ENCODE data around the gene DIS3L2. TPM values are rescaled to one million over a fixed set of nuclear protein-coding genes. Genes with fewer than 3 reads are reported as not detected.

DIS3L2 gene
- total and polyA plus RNA-seq, 2 experiments from 2014 or later = 35.5 to 50.1 TPM

DNA sequence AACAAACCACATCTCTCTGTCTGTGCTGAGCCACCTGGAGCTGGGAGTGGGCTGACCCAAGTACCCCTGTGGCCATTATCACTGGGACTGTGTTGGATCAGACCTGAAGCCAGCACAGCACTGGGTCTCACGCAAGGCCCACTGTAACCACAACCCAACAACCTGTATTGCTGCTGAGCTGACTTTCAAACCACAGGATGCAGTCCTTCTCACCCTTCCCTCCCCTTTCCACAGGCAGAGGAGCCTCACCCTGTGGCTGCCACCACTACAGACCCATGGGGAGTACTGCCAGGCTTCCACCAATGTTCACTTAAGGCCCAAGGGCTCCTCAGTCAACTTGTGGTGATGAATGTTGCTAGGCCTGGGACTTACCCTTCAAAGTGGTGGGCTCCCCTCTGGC, 135.7 kb downstream of the DIS3L2 start:
- Histone ChIP-seq H3K27me3 (no peaks in the 10 kb centered on the region), H3K9me3 (ENCODE audit: low read depth) (no peaks in the 10 kb centered on the region)
- no peak for DNase-seq (ENCODE audit: low read depth in 1 of 2, low spot score in 1 of 2)

DNA sequence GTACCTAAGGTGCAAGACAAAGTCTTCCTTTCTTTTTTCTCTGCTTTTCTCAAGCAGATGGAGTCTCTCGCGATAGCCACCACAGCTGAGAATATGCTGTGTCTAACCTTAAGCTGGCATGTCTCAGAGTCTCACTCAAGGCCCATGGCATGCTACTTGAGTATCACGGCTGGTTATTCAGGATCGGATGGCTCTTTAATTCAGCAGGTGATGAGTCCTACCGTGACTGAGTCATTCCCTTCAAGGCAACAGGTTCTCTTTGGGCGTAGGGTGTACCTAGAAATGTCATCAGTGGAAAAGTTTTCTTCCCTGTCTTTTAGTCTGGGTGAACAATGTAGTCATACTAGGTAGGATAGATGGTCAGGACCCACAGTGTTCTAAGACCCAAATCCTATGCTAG, 136.2 kb downstream of the DIS3L2 start:
- Histone ChIP-seq H3K27me3 (no peaks in the 10 kb centered on the region), H3K36me3 (no peaks in the 10 kb centered on the region), H3K9me3 (ENCODE audit: low read depth) (no peaks in the 10 kb centered on the region), H3K27ac (no peak overlapping the region), H3K4me1 (ENCODE audit: low read depth) (no peaks in the 10 kb centered on the region), H3K4me3 (no peak overlapping the region)
- DNase-seq (ENCODE audit: low read depth in 1 of 2, low spot score in 1 of 2) = no peak
- TF ChIP-seq, protein P1, sequence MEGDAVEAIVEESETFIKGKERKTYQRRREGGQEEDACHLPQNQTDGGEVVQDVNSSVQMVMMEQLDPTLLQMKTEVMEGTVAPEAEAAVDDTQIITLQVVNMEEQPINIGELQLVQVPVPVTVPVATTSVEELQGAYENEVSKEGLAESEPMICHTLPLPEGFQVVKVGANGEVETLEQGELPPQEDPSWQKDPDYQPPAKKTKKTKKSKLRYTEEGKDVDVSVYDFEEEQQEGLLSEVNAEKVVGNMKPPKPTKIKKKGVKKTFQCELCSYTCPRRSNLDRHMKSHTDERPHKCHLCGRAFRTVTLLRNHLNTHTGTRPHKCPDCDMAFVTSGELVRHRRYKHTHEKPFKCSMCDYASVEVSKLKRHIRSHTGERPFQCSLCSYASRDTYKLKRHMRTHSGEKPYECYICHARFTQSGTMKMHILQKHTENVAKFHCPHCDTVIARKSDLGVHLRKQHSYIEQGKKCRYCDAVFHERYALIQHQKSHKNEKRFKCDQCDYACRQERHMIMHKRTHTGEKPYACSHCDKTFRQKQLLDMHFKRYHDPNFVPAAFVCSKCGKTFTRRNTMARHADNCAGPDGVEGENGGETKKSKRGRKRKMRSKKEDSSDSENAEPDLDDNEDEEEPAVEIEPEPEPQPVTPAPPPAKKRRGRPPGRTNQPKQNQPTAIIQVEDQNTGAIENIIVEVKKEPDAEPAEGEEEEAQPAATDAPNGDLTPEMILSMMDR (IDR thresholded peaks at IDR 0.05; ENCODE audit: low read depth, low read length) = no peak

More for the DNA sequence above, 135.7 kb downstream of the DIS3L2 start:
- Histone ChIP-seq H3K36me3 (no peaks in the 10 kb centered on the region), H3K27ac (no peak overlapping the region), H3K4me3 (no peak overlapping the region), H3K4me1 (ENCODE audit: low read depth) (no peaks in the 10 kb centered on the region)
- TF ChIP-seq, protein P1 (IDR thresholded peaks at IDR 0.05; ENCODE audit: low read depth, low read length) = no peak

DNA sequence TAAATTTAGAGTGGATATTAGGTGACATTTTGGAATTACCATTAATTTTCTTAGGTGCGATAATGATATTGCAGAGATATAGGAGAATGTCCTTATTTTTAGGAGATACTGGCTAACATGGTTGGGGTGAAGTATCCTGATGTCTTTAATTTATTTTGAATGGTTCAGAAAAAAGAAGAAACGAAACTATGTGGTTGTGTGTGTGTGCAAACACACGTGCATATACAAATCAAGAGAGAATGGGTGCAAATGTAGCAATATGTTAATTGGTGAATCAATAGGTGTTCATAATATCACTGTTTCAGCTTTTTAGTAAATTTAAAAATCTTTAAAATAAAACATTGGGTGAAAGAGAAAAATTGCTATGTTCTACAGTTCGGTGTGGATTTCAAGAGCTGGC, 140.9 kb downstream of the DIS3L2 start:
- no peaks in the 10 kb centered on the region for H3K4me1 ChIP-seq (ENCODE audit: low read depth)
- no peak for DNase-seq (ENCODE audit: low read depth in 1 of 2, low spot score in 1 of 2)
- H3K27me3 ChIP-seq = no peaks in the 10 kb centered on the region
- no peaks in the 10 kb centered on the region for H3K36me3 ChIP-seq
- no peak overlapping the region for H3K27ac ChIP-seq
- no peaks in the 10 kb centered on the region for H3K9me3 ChIP-seq (ENCODE audit: low read depth)
- H3K4me3 ChIP-seq = no peak overlapping the region
- TF ChIP-seq, protein P1 (IDR thresholded peaks at IDR 0.05; ENCODE audit: low read depth, low read length) = no peak

DNA sequence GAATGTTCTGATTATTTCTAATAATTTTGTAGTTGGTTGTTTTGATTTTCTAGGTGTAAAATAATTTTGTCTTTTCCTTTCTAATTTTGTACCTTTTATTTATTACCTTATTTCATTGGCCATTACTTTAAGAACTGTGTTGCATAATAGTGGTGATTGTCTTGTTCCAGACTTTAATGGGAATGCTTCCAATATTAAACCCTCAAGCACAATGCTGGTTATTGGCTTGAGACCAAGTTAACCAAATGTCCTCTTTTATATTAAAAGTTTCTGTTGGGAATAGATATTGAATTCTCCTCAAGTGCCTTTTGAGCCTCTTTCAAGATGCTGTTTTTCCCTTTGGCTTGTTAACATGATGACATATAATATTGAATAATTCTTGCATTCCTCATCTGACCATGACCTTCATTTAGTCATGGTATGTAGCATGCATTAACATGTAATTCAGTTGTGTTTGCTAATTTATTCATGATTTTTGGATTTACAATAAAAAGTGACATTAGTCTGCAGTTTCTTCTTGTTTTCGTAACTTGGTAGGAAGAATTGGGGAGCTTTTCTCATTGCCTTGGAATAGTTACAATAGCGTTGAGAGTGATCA, 141.7 kb downstream of the DIS3L2 start:
- no peak overlapping the region for H3K27ac ChIP-seq
- no peaks in the 10 kb centered on the region for H3K4me1 ChIP-seq (ENCODE audit: low read depth)

DNA sequence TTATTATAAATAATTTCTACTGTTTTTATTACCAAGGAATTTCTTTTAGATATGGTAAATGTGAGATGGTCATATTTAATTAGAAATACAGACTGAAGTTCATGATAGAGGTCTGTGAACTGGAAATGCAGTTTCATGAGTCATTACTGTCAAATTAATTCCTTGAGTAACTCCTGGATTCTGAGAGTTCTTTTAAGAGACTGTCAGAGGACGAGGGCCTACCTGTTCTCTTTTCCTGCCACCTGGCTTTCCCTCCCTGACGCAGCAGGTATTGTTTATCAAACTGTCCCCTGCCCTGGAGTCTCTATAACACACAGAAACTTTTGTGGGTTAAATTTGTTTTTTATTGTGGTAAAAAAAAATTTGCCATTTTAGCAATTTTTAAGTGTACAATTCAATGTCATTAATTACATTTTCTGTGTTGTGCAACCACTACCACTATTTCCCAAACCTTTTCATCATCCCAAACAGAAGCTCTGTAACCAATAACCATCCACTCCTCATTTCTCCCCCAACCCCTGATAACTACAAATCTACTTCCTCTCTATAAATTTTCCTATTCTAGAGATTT, 142.6 kb downstream of the DIS3L2 start:
- TF ChIP-seq, protein P1 (IDR thresholded peaks at IDR 0.05; ENCODE audit: low read depth, low read length) = no peak
- Histone ChIP-seq H3K36me3 (no peaks in the 10 kb centered on the region), H3K27ac (no peak overlapping the region), H3K9me3 (ENCODE audit: low read depth) (no peaks in the 10 kb centered on the region), H3K4me3 (no peak overlapping the region), H3K27me3 (no peaks in the 10 kb centered on the region), H3K4me1 (ENCODE audit: low read depth) (no peaks in the 10 kb centered on the region)
- DNase-seq (ENCODE audit: low read depth in 1 of 2, low spot score in 1 of 2) = no peak

More for the DNA sequence above, 141.7 kb downstream of the DIS3L2 start:
- DNase-seq (ENCODE audit: low read depth in 1 of 2, low spot score in 1 of 2) = peak in 1 of 2 donors; percentile 72
- no peaks in the 10 kb centered on the region for H3K9me3 ChIP-seq (ENCODE audit: low read depth)
- TF ChIP-seq, protein P1 (IDR thresholded peaks at IDR 0.05; ENCODE audit: low read depth, low read length) = no peak
- H3K36me3 ChIP-seq = no peaks in the 10 kb centered on the region
- no peaks in the 10 kb centered on the region for H3K27me3 ChIP-seq
- no peak overlapping the region for H3K4me3 ChIP-seq

Data from cardiac muscle cell (in vitro differentiated cells and primary cell).